Liver (tissue), 9 donors: ENCODE data around the gene VCP. TPM values are rescaled to one million over a fixed set of nuclear protein-coding genes. Genes with fewer than 3 reads are reported as not detected.

Experiments used
- DNase-seq: peaks from one replicate; pipeline ENCODE4 v3.0.0-alpha.2; 2017; ENCODE audit warnings: low spot score
- H3K27ac ChIP-seq, 2 donors: one replicate each; pipeline ENCODE4 v1.7.0; 2013; ENCODE audit warnings: inconsistent platforms in 2 of 2, low read length in 2 of 2, control low read depth in 1 of 2, low read depth in 1 of 2, mild to moderate bottlenecking in 1 of 2
- H3K27me3 ChIP-seq, 4 donors: one replicate each; pipeline versions ENCODE4 v1.6.1 to v1.7.0; 2013; ENCODE audit warnings: low read length in 3 of 4, inconsistent platforms in 1 of 4, mild to moderate bottlenecking in 1 of 4, moderate library complexity in 1 of 4; ENCODE audit not compliant: control insufficient read depth in 4 of 4, insufficient read depth in 4 of 4
- H3K36me3 ChIP-seq, 4 donors: one replicate each; pipeline versions ENCODE4 v1.6.1 to v1.7.0; 2013; ENCODE audit warnings: low read length in 3 of 4, mild to moderate bottlenecking in 3 of 4, low read depth in 1 of 4, moderate library complexity in 1 of 4; ENCODE audit not compliant: control insufficient read depth in 4 of 4, insufficient read depth in 3 of 4
- H3K4me1 ChIP-seq, 4 donors: one replicate each; pipeline versions ENCODE4 v1.6.1 to v1.7.0; 2013; ENCODE audit warnings: low read length in 3 of 4, mild to moderate bottlenecking in 3 of 4, moderate library complexity in 1 of 4; ENCODE audit not compliant: control insufficient read depth in 4 of 4, insufficient read depth in 4 of 4
- H3K4me3 ChIP-seq, 3 donors: one replicate each; pipeline versions ENCODE4 v1.6.1 to v1.7.0; 2013; ENCODE audit warnings: low read length in 3 of 3, control low read depth in 1 of 3, low read depth in 1 of 3, mild to moderate bottlenecking in 1 of 3
- H3K9ac ChIP-seq, 2 donors: one replicate each; pipeline ENCODE4 v1.7.0; 2013; ENCODE audit warnings: low read length in 2 of 2, mild to moderate bottlenecking in 2 of 2, moderate library complexity in 2 of 2, control low read depth in 1 of 2, low read depth in 1 of 2
- H3K9me3 ChIP-seq, 4 donors: one replicate each; pipeline versions ENCODE4 v1.6.1 to v1.7.0; 2013; ENCODE audit warnings: low read length in 3 of 4; ENCODE audit not compliant: control insufficient read depth in 4 of 4
- EGR1 ChIP-seq, 2 donors: IDR thresholded peaks; 2 replicates each; pipeline ENCODE4 v1.6.1; 2016 to 2018; ENCODE audit warnings: antibody characterized with exemption in 2 of 2, low read depth in 2 of 2
- FOXA1 ChIP-seq: IDR thresholded peaks from 2 replicates; pipeline ENCODE4 v1.6.1; 2016; ENCODE audit warnings: antibody characterized with exemption
- FOXA2 ChIP-seq: IDR thresholded peaks from 2 replicates; pipeline ENCODE4 v1.6.1; 2016; ENCODE audit warnings: antibody characterized with exemption
- GABPA ChIP-seq, 2 donors: IDR thresholded peaks in 1 of 2; conservative IDR thresholded peaks in 1 of 2; 2 replicates each; pipeline ENCODE4 v1.6.1; 2016; ENCODE audit warnings: antibody characterized with exemption in 2 of 2, mild to moderate bottlenecking in 1 of 2, moderate library complexity in 1 of 2
- HNF4A ChIP-seq, 2 donors: conservative IDR thresholded peaks; 2 replicates each; pipeline ENCODE4 v1.6.1; 2016; ENCODE audit warnings: antibody characterized with exemption in 2 of 2, mild to moderate bottlenecking in 2 of 2
- HNF4G ChIP-seq: IDR thresholded peaks from 2 replicates; pipeline ENCODE4 v1.6.1; 2016; ENCODE audit warnings: antibody characterized with exemption
- JUND ChIP-seq, 2 donors: IDR thresholded peaks; 2 replicates each; pipeline ENCODE4 v1.6.1; 2016; ENCODE audit warnings: antibody characterized with exemption in 2 of 2
- NR2F2 ChIP-seq: IDR thresholded peaks from 2 replicates; pipeline ENCODE4 v1.6.1; 2016; ENCODE audit warnings: antibody characterized with exemption
- RAD21 ChIP-seq, 2 donors: IDR thresholded peaks; 2 replicates each; pipeline ENCODE4 v1.6.1; 2016; ENCODE audit warnings: antibody characterized with exemption in 2 of 2, mild to moderate bottlenecking in 2 of 2
- REST ChIP-seq: IDR thresholded peaks from 2 replicates; pipeline ENCODE4 v1.6.1; 2016; ENCODE audit warnings: antibody characterized with exemption, mild to moderate bottlenecking
- RXRA ChIP-seq, 2 donors: IDR thresholded peaks; 2 replicates each; pipeline ENCODE4 v1.6.1; 2017 to 2018; ENCODE audit warnings: antibody characterized with exemption in 2 of 2, mild to moderate bottlenecking in 1 of 2
- SP1 ChIP-seq: IDR thresholded peaks from 2 replicates; pipeline ENCODE4 v1.6.1; 2018; ENCODE audit warnings: antibody characterized with exemption, mild to moderate bottlenecking
- TAF1 ChIP-seq: conservative IDR thresholded peaks from 2 replicates; pipeline ENCODE4 v1.6.1; 2016; ENCODE audit warnings: antibody characterized with exemption, mild to moderate bottlenecking
- YY1 ChIP-seq: IDR thresholded peaks from 2 replicates; pipeline ENCODE4 v1.6.1; 2016; ENCODE audit warnings: antibody characterized with exemption, mild to moderate bottlenecking
- ZBTB33 ChIP-seq: IDR thresholded peaks from 2 replicates; pipeline ENCODE4 v1.6.1; 2016; ENCODE audit warnings: antibody characterized with exemption
- WGBS: extraction: QIAGEN DNeasy Blood & Tissue Kit; methylation state at CpG from one replicate; pipeline ENCODE4 v1.1.7; 2013; 5-methylcytosine and 5-hydroxymethylcytosine counted together
- polyA plus RNA-seq, 2 donors: library from polyadenylated mRNA; stranded (reverse) in 1 of 2; unstranded in 1 of 2; fragments of 200-250 nt in 1 of 2; fragments of >200 nt in 1 of 2; fragmentation: Nextera tagmentation in 1 of 2; extraction: Ambion mirVana in 1 of 2; gene quantifications; one replicate each; pipeline versions ENCODE4 v1.2.1 to v1.2.3, GENCODE V29; 2013 to 2015
- total RNA-seq, 2 donors: library from RNA; depleted of rRNA; stranded (reverse); fragments of >200 nt; gene quantifications; one replicate each; pipeline ENCODE4 v1.2.3, GENCODE V29; 2014
- TF ChIP-seq, protein P1 (sequence below): IDR thresholded peaks from 2 replicates; pipeline ENCODE4 v1.6.1; 2016; ENCODE audit warnings: antibody characterized with exemption
- TF ChIP-seq, protein P2 (sequence below): IDR thresholded peaks from 2 replicates; pipeline ENCODE4 v1.6.1; 2016; ENCODE audit warnings: antibody characterized with exemption
- TF ChIP-seq, protein P3 (sequence below): fragments of 150-350 bp; IDR thresholded peaks from 2 replicates; pipeline ENCODE4 v1.5.1; 2017; ENCODE audit warnings: improper control_type of control experiment, low read depth, low read length; ENCODE audit not compliant: missing input control
- donor health status: healthy.
- donor health status: healthy.
- donor health status: healthy.
- donor health status: healthy.
- donor health status: healthy.

VCP gene
- total and polyA plus RNA-seq, 4 donors: 57.6 to 248 (median 153) TPM

DNA sequence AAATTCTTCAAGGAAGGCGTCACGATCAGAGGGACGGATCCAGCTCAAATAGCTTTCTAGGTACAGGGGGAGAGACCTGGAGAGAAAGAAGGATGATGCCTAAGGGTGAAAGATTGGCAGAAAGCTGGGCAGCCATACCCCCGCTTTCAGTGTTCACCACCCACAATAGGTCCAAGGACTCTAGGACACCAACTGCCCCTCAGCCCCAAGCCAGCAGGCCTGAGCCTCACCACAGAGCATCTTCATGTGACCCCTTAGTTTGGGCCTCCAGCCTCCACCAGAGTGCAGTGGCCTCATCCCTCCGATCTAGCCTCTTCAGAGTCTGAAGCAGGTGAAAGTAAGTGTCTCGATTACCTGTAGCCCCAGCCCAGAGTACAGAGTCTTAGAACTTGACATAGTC lies 1.7 kb upstream of the VCP start:
- 96% methylated on average over 6 of the region's 6 CpGs for WGBS
- no peaks in the 10 kb centered on the region for H3K9me3 ChIP-seq
- no peak overlapping the region for H3K27ac ChIP-seq
- no peaks in the 10 kb centered on the region for H3K27me3 ChIP-seq
- no peak for DNase-seq
- peaks cover 0 to 5% (median 0%) of the 10 kb centered on the region in 4 donors for H3K36me3 ChIP-seq
- no peak overlapping the region for H3K4me3 ChIP-seq
- H3K9ac ChIP-seq: no peak overlapping the region
- H3K4me1 ChIP-seq: peaks cover 9 to 33% (median 26%) of the 10 kb centered on the region in 4 donors
- TF ChIP-seq, protein P1, sequence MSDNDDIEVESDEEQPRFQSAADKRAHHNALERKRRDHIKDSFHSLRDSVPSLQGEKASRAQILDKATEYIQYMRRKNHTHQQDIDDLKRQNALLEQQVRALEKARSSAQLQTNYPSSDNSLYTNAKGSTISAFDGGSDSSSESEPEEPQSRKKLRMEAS: no peak
- TF ChIP-seq NR2F2: no peak
- TF ChIP-seq, protein P2, sequence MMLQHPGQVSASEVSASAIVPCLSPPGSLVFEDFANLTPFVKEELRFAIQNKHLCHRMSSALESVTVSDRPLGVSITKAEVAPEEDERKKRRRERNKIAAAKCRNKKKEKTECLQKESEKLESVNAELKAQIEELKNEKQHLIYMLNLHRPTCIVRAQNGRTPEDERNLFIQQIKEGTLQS: no peak
- TF ChIP-seq SP1: no peak
- no peak for TF ChIP-seq GABPA (IDR thresholded peaks at IDR 0.05 in 1 of 2, conservative IDR thresholded peaks at IDR 0.05 in 1 of 2)
- TF ChIP-seq HNF4A (conservative IDR thresholded peaks at IDR 0.05): no peak
- no peak for TF ChIP-seq ZBTB33
- no peak for TF ChIP-seq TAF1
- no peak for TF ChIP-seq FOXA2
- no peak for TF ChIP-seq REST
- TF ChIP-seq FOXA1: no peak
- TF ChIP-seq YY1: no peak
- TF ChIP-seq RAD21 (IDR thresholded peaks at IDR 0.05): no peak
- no peak for TF ChIP-seq RXRA (IDR thresholded peaks at IDR 0.05)
- TF ChIP-seq, protein P3, sequence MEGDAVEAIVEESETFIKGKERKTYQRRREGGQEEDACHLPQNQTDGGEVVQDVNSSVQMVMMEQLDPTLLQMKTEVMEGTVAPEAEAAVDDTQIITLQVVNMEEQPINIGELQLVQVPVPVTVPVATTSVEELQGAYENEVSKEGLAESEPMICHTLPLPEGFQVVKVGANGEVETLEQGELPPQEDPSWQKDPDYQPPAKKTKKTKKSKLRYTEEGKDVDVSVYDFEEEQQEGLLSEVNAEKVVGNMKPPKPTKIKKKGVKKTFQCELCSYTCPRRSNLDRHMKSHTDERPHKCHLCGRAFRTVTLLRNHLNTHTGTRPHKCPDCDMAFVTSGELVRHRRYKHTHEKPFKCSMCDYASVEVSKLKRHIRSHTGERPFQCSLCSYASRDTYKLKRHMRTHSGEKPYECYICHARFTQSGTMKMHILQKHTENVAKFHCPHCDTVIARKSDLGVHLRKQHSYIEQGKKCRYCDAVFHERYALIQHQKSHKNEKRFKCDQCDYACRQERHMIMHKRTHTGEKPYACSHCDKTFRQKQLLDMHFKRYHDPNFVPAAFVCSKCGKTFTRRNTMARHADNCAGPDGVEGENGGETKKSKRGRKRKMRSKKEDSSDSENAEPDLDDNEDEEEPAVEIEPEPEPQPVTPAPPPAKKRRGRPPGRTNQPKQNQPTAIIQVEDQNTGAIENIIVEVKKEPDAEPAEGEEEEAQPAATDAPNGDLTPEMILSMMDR: no peak
- TF ChIP-seq JUND (IDR thresholded peaks at IDR 0.05): no peak
- no peak for TF ChIP-seq HNF4G
- TF ChIP-seq EGR1 (IDR thresholded peaks at IDR 0.05; ENCODE audit: low read depth in 2 of 2): no peak
